H1 (cell line): Measurements from ENCODE around the gene FTL.

ENCODE experiments used
- BRCA1 ChIP-seq: IDR thresholded peaks from 2 replicates; pipeline ENCODE4 v1.6.1; 2012; ENCODE audit warnings: low read depth, low read length, improper control_type of control experiment
- CHD1 ChIP-seq: IDR thresholded peaks from 2 replicates; pipeline ENCODE4 v1.6.1; 2012; ENCODE audit warnings: low read depth, low read length, improper control_type of control experiment
- EP300 ChIP-seq, 2 experiments: IDR thresholded peaks; 1 replicate in 1 of 2; 2 replicates in 1 of 2; pipeline ENCODE4 v1.6.1; 2011 to 2012; ENCODE audit warnings: low read depth in 2 of 2, low read length in 2 of 2, mild to moderate bottlenecking in 2 of 2, borderline replicate concordance in 1 of 2, inconsistent platforms in 1 of 2, moderate library complexity in 1 of 2
- EZH2 ChIP-seq: fragments of 200-600 bp; sonication (generic); IDR thresholded peaks from 2 replicates; pipeline ENCODE4 v1.7.1; 2012; ENCODE audit warnings: low read depth, mild to moderate bottlenecking, moderate library complexity, low read length, inconsistent platforms; ENCODE audit not compliant: severe bottlenecking
- HDAC2 ChIP-seq, 2 experiments: fragments of 300-600 bp in 1 of 2; sonication (generic) in 1 of 2; IDR thresholded peaks; 2 replicates each; pipeline ENCODE4 v1.6.1; 2011 to 2012; ENCODE audit warnings: low read depth in 2 of 2, low read length in 2 of 2, mild to moderate bottlenecking in 2 of 2, moderate library complexity in 2 of 2, borderline replicate concordance in 1 of 2, inconsistent platforms in 1 of 2
- JUN ChIP-seq: IDR thresholded peaks from 2 replicates; pipeline ENCODE4 v1.6.1; 2011; ENCODE audit warnings: low read depth, mild to moderate bottlenecking, improper control_type of control experiment, low read length
- JUND ChIP-seq: IDR thresholded peaks from 2 replicates; pipeline ENCODE4 v1.6.1; 2011; ENCODE audit warnings: mild to moderate bottlenecking, improper control_type of control experiment, low read length
- POLR2A ChIP-seq, 2 experiments: IDR thresholded peaks; 1 replicate in 1 of 2; 2 replicates in 1 of 2; pipeline ENCODE4 v1.6.1; 2011; ENCODE audit warnings: low read depth in 2 of 2, low read length in 2 of 2, mild to moderate bottlenecking in 2 of 2; ENCODE audit errors: control extremely low read depth in 1 of 2
- POLR2AphosphoS5 ChIP-seq: IDR thresholded peaks from 2 replicates; pipeline ENCODE4 v1.6.1; 2011; ENCODE audit warnings: low read depth, low read length
- TEAD4 ChIP-seq: IDR thresholded peaks from 2 replicates; pipeline ENCODE4 v1.6.1; 2012; ENCODE audit warnings: low read depth, low read length, inconsistent platforms, mixed read lengths
- TF ChIP-seq, protein P1 (sequence below), 3 experiments: IDR thresholded peaks; 1 replicate in 2 of 3; 2 replicates in 1 of 3; pipeline versions ENCODE4 v1.5.1 to v1.6.1; 2011; ENCODE audit warnings: low read length in 3 of 3, mild to moderate bottlenecking in 3 of 3, inconsistent platforms in 2 of 3, low read depth in 1 of 3, moderate library complexity in 1 of 3; ENCODE audit not compliant: insufficient read depth in 1 of 3; ENCODE audit errors: control extremely low read depth in 1 of 3
- TF ChIP-seq, protein P2 (sequence below): IDR thresholded peaks from 2 replicates; pipeline ENCODE4 v1.6.1; 2011; ENCODE audit warnings: low read length, improper control_type of control experiment
- TF ChIP-seq, protein P3 (sequence below): IDR thresholded peaks from 2 replicates; pipeline ENCODE4 v1.6.1; 2011; ENCODE audit warnings: low read depth, mild to moderate bottlenecking, low read length; ENCODE audit not compliant: insufficient read depth

DNA sequence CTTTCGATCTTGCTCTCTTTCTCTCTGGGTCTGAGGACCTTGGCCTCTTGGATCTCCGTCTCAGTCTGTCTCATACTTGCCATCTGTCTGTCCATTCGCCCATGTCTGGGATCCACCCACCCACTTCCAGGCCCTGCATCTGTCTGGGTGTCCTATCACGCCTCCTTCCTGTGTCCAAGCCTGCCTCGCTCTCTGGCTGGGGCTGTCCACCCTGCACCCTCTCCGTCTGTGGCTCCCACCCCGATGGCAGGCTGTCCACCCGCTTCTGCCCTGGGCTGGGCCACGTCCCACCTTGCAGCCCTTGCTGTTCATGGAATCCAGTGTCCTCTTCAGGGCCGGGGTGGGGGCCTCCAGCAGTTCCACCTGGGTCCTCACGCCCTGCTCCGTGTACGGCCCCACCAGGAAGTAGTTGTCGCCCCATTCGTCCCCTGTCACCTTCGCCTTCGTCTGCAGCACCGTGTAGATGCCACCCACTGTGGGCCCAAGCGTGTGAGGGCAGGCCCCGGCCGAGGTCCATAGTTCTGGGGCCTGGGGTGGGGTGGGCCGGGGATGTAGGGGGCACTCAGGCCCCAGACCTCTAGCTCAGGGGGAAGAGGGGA is 26.0 kb downstream of the FTL start:
- TF ChIP-seq, protein P1, sequence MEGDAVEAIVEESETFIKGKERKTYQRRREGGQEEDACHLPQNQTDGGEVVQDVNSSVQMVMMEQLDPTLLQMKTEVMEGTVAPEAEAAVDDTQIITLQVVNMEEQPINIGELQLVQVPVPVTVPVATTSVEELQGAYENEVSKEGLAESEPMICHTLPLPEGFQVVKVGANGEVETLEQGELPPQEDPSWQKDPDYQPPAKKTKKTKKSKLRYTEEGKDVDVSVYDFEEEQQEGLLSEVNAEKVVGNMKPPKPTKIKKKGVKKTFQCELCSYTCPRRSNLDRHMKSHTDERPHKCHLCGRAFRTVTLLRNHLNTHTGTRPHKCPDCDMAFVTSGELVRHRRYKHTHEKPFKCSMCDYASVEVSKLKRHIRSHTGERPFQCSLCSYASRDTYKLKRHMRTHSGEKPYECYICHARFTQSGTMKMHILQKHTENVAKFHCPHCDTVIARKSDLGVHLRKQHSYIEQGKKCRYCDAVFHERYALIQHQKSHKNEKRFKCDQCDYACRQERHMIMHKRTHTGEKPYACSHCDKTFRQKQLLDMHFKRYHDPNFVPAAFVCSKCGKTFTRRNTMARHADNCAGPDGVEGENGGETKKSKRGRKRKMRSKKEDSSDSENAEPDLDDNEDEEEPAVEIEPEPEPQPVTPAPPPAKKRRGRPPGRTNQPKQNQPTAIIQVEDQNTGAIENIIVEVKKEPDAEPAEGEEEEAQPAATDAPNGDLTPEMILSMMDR (IDR thresholded peaks at IDR 0.05; ENCODE audit: control extremely low read depth in 1 of 3, insufficient read depth in 1 of 3, low read depth in 1 of 3, low read length in 3 of 3): no peak
- TF ChIP-seq CHD1 (no peak), POLR2AphosphoS5 (no peak), JUN (no peak), EP300 (IDR thresholded peaks at IDR 0.05; ENCODE audit: borderline replicate concordance in 1 of 2, low read depth in 2 of 2, low read length in 2 of 2) (no peak), BRCA1 (no peak), EZH2 (no peak), HDAC2 (IDR thresholded peaks at IDR 0.05; ENCODE audit: borderline replicate concordance in 1 of 2, low read depth in 2 of 2, low read length in 2 of 2) (no peak), JUND (no peak), POLR2A (IDR thresholded peaks at IDR 0.05; ENCODE audit: control extremely low read depth in 1 of 2, low read depth in 2 of 2, low read length in 2 of 2) (no peak), TEAD4 (no peak)
- TF ChIP-seq, protein P2, sequence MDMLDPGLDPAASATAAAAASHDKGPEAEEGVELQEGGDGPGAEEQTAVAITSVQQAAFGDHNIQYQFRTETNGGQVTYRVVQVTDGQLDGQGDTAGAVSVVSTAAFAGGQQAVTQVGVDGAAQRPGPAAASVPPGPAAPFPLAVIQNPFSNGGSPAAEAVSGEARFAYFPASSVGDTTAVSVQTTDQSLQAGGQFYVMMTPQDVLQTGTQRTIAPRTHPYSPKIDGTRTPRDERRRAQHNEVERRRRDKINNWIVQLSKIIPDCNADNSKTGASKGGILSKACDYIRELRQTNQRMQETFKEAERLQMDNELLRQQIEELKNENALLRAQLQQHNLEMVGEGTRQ: no peak
- TF ChIP-seq, protein P3, sequence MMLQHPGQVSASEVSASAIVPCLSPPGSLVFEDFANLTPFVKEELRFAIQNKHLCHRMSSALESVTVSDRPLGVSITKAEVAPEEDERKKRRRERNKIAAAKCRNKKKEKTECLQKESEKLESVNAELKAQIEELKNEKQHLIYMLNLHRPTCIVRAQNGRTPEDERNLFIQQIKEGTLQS: no peak
